ACC112 (cell line): ENCODE measurements around the gene CD74.

ENCODE experiments used
- H2AFZ ChIP-seq: fragments of 200-600 bp; sonication (generic); one replicate; pipeline ENCODE4 v1.6.0; 2017; ENCODE audit warnings: antibody characterized with exemption, low read length; ENCODE audit not compliant: unreplicated experiment
- H3K27ac ChIP-seq: fragments of 200-600 bp; sonication (generic); 2 replicates; pipeline ENCODE4 v1.5.1; 2014; ENCODE audit warnings: low read depth, mild to moderate bottlenecking, antibody characterized with exemption, low read length, moderate library complexity
- H3K27me3 ChIP-seq: fragments of 200-600 bp; sonication (generic); 2 replicates; pipeline ENCODE4 v1.6.1; 2014; ENCODE audit warnings: mild to moderate bottlenecking, antibody characterized with exemption, low read length, moderate library complexity, mixed read lengths; ENCODE audit not compliant: insufficient read depth
- H3K36me3 ChIP-seq: fragments of 200-600 bp; sonication (generic); 2 replicates; pipeline ENCODE4 v1.6.1; 2016; ENCODE audit warnings: mild to moderate bottlenecking, antibody characterized with exemption, low read length, moderate library complexity, mixed read lengths; ENCODE audit not compliant: insufficient read depth
- H3K4me1 ChIP-seq: fragments of 200-600 bp; sonication (generic); one replicate; pipeline ENCODE4 v1.6.1; 2016; ENCODE audit warnings: low read length, mixed read lengths; ENCODE audit not compliant: insufficient read depth, unreplicated experiment, control insufficient read depth
- H3K4me3 ChIP-seq: fragments of 200-600 bp; sonication (generic); 2 replicates; pipeline ENCODE4 v1.5.1; 2014; ENCODE audit warnings: mild to moderate bottlenecking, low read depth, low read length
- H3K79me2 ChIP-seq: fragments of 200-600 bp; sonication (generic); one replicate; pipeline ENCODE4 v1.6.0; 2016; ENCODE audit warnings: low read length; ENCODE audit not compliant: control insufficient read depth, unreplicated experiment, insufficient read depth

The CD74 gene

GRCh38 chr5:150400316-150401075 lies 12.2 kb downstream of the CD74 start:
- no peaks in the 10 kb centered on the region for H3K79me2 ChIP-seq
- H3K4me3 ChIP-seq, result no peak overlapping the region
- H3K27ac ChIP-seq, result no peak overlapping the region
- no peaks in the 10 kb centered on the region for H3K27me3 ChIP-seq
- no peak overlapping the region for H2AFZ ChIP-seq
- no peaks in the 10 kb centered on the region for H3K4me1 ChIP-seq
- H3K36me3 ChIP-seq, result peaks cover 24% of the 10 kb centered on the region; the same call in 1 of the 2 replicates

GRCh38 chr5:150399524-150400211 lies 13.0 kb downstream of the CD74 start:
- Histone ChIP-seq H3K36me3 (peaks cover 26% of the 10 kb centered on the region; the same call in 1 of the 2 replicates), H3K27ac (no peak overlapping the region)

GRCh38 chr5:150398722-150399523 lies 13.8 kb downstream of the CD74 start:
- H3K79me2 ChIP-seq, result no peaks in the 10 kb centered on the region
- H3K4me3 ChIP-seq, result no peak overlapping the region
- H2AFZ ChIP-seq, result no peak overlapping the region
- peaks cover 26% of the 10 kb centered on the region; the same call in 1 of the 2 replicates for H3K36me3 ChIP-seq
- H3K27ac ChIP-seq, result no peak overlapping the region
- H3K4me1 ChIP-seq, result no peaks in the 10 kb centered on the region
- no peaks in the 10 kb centered on the region for H3K27me3 ChIP-seq

More at GRCh38 chr5:150399524-150400211, 13.0 kb downstream of the CD74 start:
- H3K4me3 ChIP-seq, result no peak overlapping the region
- H2AFZ ChIP-seq, result no peak overlapping the region
- H3K27me3 ChIP-seq, result no peaks in the 10 kb centered on the region
- H3K4me1 ChIP-seq, result no peaks in the 10 kb centered on the region
- H3K79me2 ChIP-seq, result no peaks in the 10 kb centered on the region

- H3K4me3 ChIP-seq, result no peak overlapping the region
- no peaks in the 10 kb centered on the region for H3K79me2 ChIP-seq
- no peak overlapping the region for H2AFZ ChIP-seq
- H3K36me3 ChIP-seq, result peaks cover 26% of the 10 kb centered on the region; the same call in 1 of the 2 replicates
- H3K27me3 ChIP-seq, result no peaks in the 10 kb centered on the region
- no peak overlapping the region for H3K27ac ChIP-seq
- no peaks in the 10 kb centered on the region for H3K4me1 ChIP-seq
Measured at GRCh38 chr5:150397782-150398721, 14.7 kb downstream of the CD74 start.

DNA sequence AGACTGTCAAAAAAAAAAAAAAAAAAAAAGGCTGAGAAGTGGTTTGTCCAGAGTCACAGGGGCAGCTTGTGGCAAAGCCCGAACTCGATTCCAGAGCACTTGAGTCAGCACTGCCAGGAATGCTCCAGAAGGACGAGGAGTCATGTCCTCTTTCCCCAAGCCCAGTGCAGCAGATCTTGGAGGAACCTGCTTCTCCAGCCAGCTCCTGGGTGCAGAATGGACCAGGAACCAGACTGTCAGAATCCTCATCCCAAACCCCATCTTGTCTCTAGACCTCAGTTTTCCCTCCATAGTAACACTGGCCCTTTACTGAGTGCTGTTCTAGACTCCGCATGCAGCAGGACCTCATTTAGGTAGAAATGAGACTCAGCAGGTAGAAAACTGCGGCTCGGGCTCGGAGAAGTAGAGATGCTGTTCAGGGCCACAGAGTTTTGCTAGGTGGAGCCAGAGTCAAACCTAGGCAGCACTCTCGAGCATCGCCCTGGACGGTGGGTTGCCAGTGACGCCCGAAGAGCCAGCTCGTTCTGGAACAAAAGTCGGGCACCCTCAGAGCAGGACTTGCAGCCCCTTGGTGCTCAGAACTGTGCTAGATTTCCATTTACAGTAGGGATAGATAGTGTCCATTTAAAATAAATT lies 15.4 kb downstream of the CD74 start:
- Histone ChIP-seq H3K27me3 (no peaks in the 10 kb centered on the region), H3K79me2 (no peaks in the 10 kb centered on the region), H3K36me3 (peaks cover 26% of the 10 kb centered on the region; the same call in 1 of the 2 replicates), H3K4me1 (no peaks in the 10 kb centered on the region), H3K27ac (no peak overlapping the region), H2AFZ (no peak overlapping the region), H3K4me3 (no peak overlapping the region)

DNA sequence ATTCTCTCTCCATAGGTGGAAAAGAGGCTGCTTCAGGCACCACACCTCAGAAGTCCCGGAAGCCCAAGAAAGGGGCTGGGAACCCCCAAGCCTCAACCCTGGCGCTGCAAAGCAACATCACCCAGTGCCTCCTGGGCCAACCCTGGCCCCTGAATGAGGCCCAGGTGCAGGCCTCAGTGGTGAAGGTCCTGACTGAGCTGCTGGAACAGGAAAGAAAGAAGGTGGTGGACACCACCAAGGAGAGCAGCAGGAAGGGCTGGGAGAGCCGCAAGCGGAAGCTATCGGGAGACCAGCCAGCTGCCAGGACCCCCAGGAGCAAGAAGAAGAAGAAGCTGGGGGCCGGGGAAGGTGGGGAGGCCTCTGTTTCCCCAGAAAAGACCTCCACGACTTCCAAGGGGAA lies 16.4 kb downstream of the CD74 start:
- Histone ChIP-seq H2AFZ (no peak overlapping the region), H3K79me2 (no peaks in the 10 kb centered on the region), H3K27me3 (no peaks in the 10 kb centered on the region), H3K4me1 (no peaks in the 10 kb centered on the region), H3K27ac (no peak overlapping the region), H3K36me3 (peaks cover 28% of the 10 kb centered on the region; the same call in 1 of the 2 replicates), H3K4me3 (no peak overlapping the region)

GRCh38 chr5:150395688-150395975 lies 17.1 kb downstream of the CD74 start:
- no peak overlapping the region for H3K27ac ChIP-seq
- no peaks in the 10 kb centered on the region for H3K4me1 ChIP-seq
- H3K27me3 ChIP-seq, result no peaks in the 10 kb centered on the region
- peaks cover 28% of the 10 kb centered on the region; the same call in 1 of the 2 replicates for H3K36me3 ChIP-seq
- no peaks in the 10 kb centered on the region for H3K79me2 ChIP-seq
- no peak overlapping the region for H3K4me3 ChIP-seq
- H2AFZ ChIP-seq, result no peak overlapping the region

DNA sequence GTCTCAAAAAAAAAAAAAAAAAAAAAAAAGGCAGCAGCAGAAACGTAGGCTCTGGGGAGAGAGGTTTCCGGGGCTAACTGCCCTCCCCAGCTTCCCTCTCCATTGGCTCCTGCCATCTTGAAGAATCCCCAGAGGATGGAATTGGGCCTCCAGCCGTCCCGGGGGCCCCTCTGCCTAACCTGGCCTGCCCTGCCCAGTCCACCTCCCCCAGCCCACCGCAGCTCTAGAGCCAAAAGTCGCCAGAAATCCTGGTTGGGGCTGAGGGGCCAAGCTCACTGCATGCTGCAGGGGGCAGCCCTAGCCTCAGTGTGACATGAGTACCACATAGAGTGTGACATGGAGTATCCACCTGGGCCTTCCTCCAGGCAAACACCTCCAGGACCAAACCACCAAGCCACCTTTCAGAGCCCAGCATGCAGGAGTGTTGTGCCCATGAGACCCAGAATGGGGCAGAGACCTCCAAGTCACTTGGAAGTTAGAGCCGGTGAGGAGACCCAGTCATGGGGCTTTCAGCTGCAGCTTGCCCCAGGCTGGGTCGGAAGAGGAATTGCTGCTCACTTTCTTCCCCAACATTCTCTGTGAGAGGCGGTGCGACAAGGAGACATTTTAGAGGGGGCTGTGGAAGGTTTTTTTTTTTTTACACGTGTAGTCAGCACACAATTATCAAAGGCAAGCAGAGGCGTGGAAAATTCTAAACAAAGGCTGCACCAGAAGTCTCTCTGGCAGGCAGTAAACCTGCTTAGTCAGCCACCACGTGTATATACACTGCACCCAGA lies 17.6 kb downstream of the CD74 start:
- Histone ChIP-seq H3K4me3 (no peak overlapping the region), H3K4me1 (no peaks in the 10 kb centered on the region), H3K27me3 (no peaks in the 10 kb centered on the region), H3K27ac (no peak overlapping the region), H2AFZ (no peak overlapping the region), H3K79me2 (no peaks in the 10 kb centered on the region), H3K36me3 (peaks cover 23% of the 10 kb centered on the region)

DNA sequence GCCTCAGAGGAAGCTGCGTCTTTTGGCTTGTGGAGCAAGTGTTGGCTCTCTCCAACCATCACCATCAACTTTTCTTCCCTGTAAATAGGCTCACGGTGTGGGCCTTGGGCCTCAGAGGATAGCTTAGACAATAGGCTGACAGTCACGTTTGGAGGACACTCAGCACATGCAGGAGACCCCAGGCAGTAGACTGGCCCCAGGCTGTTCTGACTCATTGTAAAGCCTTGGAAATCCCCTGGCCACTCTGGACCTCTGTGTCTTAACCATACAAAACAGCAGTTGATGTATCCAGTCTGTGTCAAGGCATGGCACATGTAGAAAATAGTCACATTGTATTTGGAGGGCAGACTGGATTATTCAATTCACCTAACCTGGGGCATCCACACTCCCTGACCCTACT lies 18.6 kb downstream of the CD74 start:
- Histone ChIP-seq H2AFZ (no peak overlapping the region), H3K27me3 (no peaks in the 10 kb centered on the region), H3K4me1 (no peaks in the 10 kb centered on the region), H3K79me2 (no peaks in the 10 kb centered on the region), H3K4me3 (no peak overlapping the region), H3K36me3 (peaks cover 24% of the 10 kb centered on the region), H3K27ac (no peak overlapping the region)
